DOHH2 (cell line): ENCODE measurements around the gene PDK4.

Experiments used
- H3F3A ChIP-seq: fragments of 200-600 bp; sonication (generic), shearing (Covaris generic); 2 replicates; pipeline ENCODE4 v1.6.0; 2016; ENCODE audit warnings: antibody characterized with exemption, mild to moderate bottlenecking; ENCODE audit not compliant: control insufficient read depth, insufficient read depth
- H3K27ac ChIP-seq: fragments of 200-600 bp; sonication (generic); 2 replicates; pipeline ENCODE4 v1.5.1; 2014; ENCODE audit warnings: low read depth, mild to moderate bottlenecking, low read length, moderate library complexity
- H3K27me3 ChIP-seq: fragments of 200-600 bp; sonication (generic); 2 replicates; pipeline ENCODE4 v1.6.1; 2014; ENCODE audit warnings: mild to moderate bottlenecking, low read length, mixed read lengths; ENCODE audit not compliant: control insufficient read depth
- H3K36me3 ChIP-seq: fragments of 200-600 bp; sonication (generic); 2 replicates; pipeline ENCODE4 v1.6.1; 2014; ENCODE audit warnings: mild to moderate bottlenecking, low read length, moderate library complexity, mixed read lengths; ENCODE audit not compliant: control insufficient read depth
- H3K4me1 ChIP-seq: fragments of 200-600 bp; sonication (generic); 2 replicates; pipeline ENCODE4 v1.6.1; 2014; ENCODE audit warnings: mild to moderate bottlenecking, low read length, mixed read lengths; ENCODE audit not compliant: control insufficient read depth
- H3K4me2 ChIP-seq: fragments of 200-600 bp; sonication (generic); 2 replicates; pipeline ENCODE4 v1.6.0; 2014; ENCODE audit warnings: mild to moderate bottlenecking, low read length, moderate library complexity
- H3K4me3 ChIP-seq: fragments of 200-600 bp; sonication (generic); 2 replicates; pipeline ENCODE4 v1.5.1; 2014; ENCODE audit warnings: mild to moderate bottlenecking, low read length, mixed read lengths
- H3K79me2 ChIP-seq: fragments of 200-600 bp; sonication (generic); 2 replicates; pipeline ENCODE4 v1.6.1; 2014; ENCODE audit warnings: mild to moderate bottlenecking, low read length, mixed read lengths; ENCODE audit not compliant: control insufficient read depth
- H3K9me2 ChIP-seq: fragments of 200-600 bp; sonication (generic); replicated peaks from 2 replicates; pipeline ENCODE4 v1.6.1; 2014; ENCODE audit warnings: mild to moderate bottlenecking, low read length, mixed read lengths; ENCODE audit not compliant: control insufficient read depth
- H3K9me3 ChIP-seq: fragments of 200-600 bp; sonication (generic); 2 replicates; pipeline ENCODE4 v1.6.1; 2014; ENCODE audit warnings: antibody characterized with exemption, low read length, mixed read lengths; ENCODE audit not compliant: control insufficient read depth, insufficient read depth
- H4K20me1 ChIP-seq: fragments of 200-600 bp; sonication (generic); 2 replicates; pipeline ENCODE4 v1.6.0; 2014; ENCODE audit warnings: low read depth, mild to moderate bottlenecking, antibody characterized with exemption, low read length, moderate library complexity; ENCODE audit not compliant: control insufficient read depth, insufficient read depth
- CTCF ChIP-seq: fragments of 200-600 bp; sonication (generic); IDR thresholded peaks from one replicate; pipeline ENCODE4 v1.5.1; 2014; ENCODE audit warnings: antibody characterized with exemption, mild to moderate bottlenecking, low read depth, low read length; ENCODE audit not compliant: poor library complexity, severe bottlenecking
- EZH2phosphoT487 ChIP-seq: fragments of 200-600 bp; sonication (generic); IDR thresholded peaks from 2 replicates; pipeline ENCODE4 v1.6.1; 2017; ENCODE audit warnings: borderline replicate concordance, mild to moderate bottlenecking, antibody characterized with exemption, low read length, moderate library complexity, mixed read lengths

Gene PDK4

GRCh38 chr7:95543312-95543711 lies 53.0 kb downstream of the PDK4 start:
- no peaks in the 10 kb centered on the region for H3K4me1 ChIP-seq
- H3K9me2 ChIP-seq, result no peaks in the 10 kb centered on the region
- no peaks in the 10 kb centered on the region for H3K36me3 ChIP-seq
- H3F3A ChIP-seq, result no peaks in the 10 kb centered on the region
- TF ChIP-seq EZH2phosphoT487, result no peak
- TF ChIP-seq CTCF, result no peak
- no peak overlapping the region for H3K4me2 ChIP-seq
- no peak overlapping the region for H3K27ac ChIP-seq
- H4K20me1 ChIP-seq, result no peaks in the 10 kb centered on the region
- no peaks in the 10 kb centered on the region for H3K27me3 ChIP-seq
- no peaks in the 10 kb centered on the region for H3K9me3 ChIP-seq
- no peaks in the 10 kb centered on the region for H3K79me2 ChIP-seq
- H3K4me3 ChIP-seq, result no peak overlapping the region

- Histone ChIP-seq H3K4me2 (no peak overlapping the region), H3K9me2 (no peaks in the 10 kb centered on the region), H3K79me2 (no peaks in the 10 kb centered on the region), H3K36me3 (no peaks in the 10 kb centered on the region), H3K4me1 (no peaks in the 10 kb centered on the region), H3F3A (no peaks in the 10 kb centered on the region), H3K4me3 (no peak overlapping the region), H3K27ac (no peak overlapping the region), H4K20me1 (no peaks in the 10 kb centered on the region), H3K9me3 (no peaks in the 10 kb centered on the region), H3K27me3 (no peaks in the 10 kb centered on the region)
- TF ChIP-seq EZH2phosphoT487 (no peak), CTCF (no peak)
Observed at GRCh38 chr7:95540366-95540765, 56.0 kb downstream of the PDK4 start.

GRCh38 chr7:95539426-95539825 lies 56.9 kb downstream of the PDK4 start:
- no peaks in the 10 kb centered on the region for H3F3A ChIP-seq
- no peaks in the 10 kb centered on the region for H3K27me3 ChIP-seq
- TF ChIP-seq CTCF (no peak), EZH2phosphoT487 (no peak)

GRCh38 chr7:95537468-95537867 lies 58.8 kb downstream of the PDK4 start:
- no peaks in the 10 kb centered on the region for H3K9me3 ChIP-seq
- no peak for TF ChIP-seq CTCF
- no peak for TF ChIP-seq EZH2phosphoT487
- no peaks in the 10 kb centered on the region for H3K4me1 ChIP-seq
- H3K36me3 ChIP-seq, result no peaks in the 10 kb centered on the region
- no peaks in the 10 kb centered on the region for H3K27me3 ChIP-seq
- H3K9me2 ChIP-seq, result no peaks in the 10 kb centered on the region
- H3K79me2 ChIP-seq, result no peaks in the 10 kb centered on the region
- H3K4me3 ChIP-seq, result no peak overlapping the region
- no peak overlapping the region for H3K27ac ChIP-seq
- no peaks in the 10 kb centered on the region for H3F3A ChIP-seq
- no peaks in the 10 kb centered on the region for H4K20me1 ChIP-seq
- H3K4me2 ChIP-seq, result no peak overlapping the region

More at GRCh38 chr7:95539426-95539825, 56.9 kb downstream of the PDK4 start:
- no peaks in the 10 kb centered on the region for H4K20me1 ChIP-seq
- H3K4me1 ChIP-seq, result no peaks in the 10 kb centered on the region
- H3K27ac ChIP-seq, result no peak overlapping the region
- no peaks in the 10 kb centered on the region for H3K9me3 ChIP-seq
- no peaks in the 10 kb centered on the region for H3K79me2 ChIP-seq
- H3K9me2 ChIP-seq, result no peaks in the 10 kb centered on the region
- H3K36me3 ChIP-seq, result no peaks in the 10 kb centered on the region
- no peak overlapping the region for H3K4me2 ChIP-seq
- H3K4me3 ChIP-seq, result no peak overlapping the region
